Panc1 (cell line): ENCODE data around the gene ARL6IP4. TPM values are rescaled to one million over a fixed set of nuclear protein-coding genes. Genes with fewer than 3 reads are reported as not detected.

Experiments
- ATAC-seq: fragments of 200-7000 bp; cut with Tn5 transposase; 2 replicates; pipeline ENCODE4 v1.9.1; 2020; ENCODE audit warnings: mild to moderate bottlenecking, moderate library complexity
- BruUV-seq: library from RNA; stranded (reverse); fragments of 400-500 nt; replicated peaks from 2 replicates; lab custom pipeline; 2021; lab: Mats Ljungman, UMichigan
- CTCF ChIA-PET: fragments of 300-600 bp; sonication (Branson Sonifier 250); formaldehyde crosslinking; loops from one replicate; lab custom pipeline; 2022; ENCODE audit warnings: antibody characterized with exemption; lab: Charles Lee
- POLR2A ChIA-PET: fragments of 300-600 bp; sonication (Branson Sonifier 250); formaldehyde crosslinking; loops from one replicate; lab custom pipeline; 2022; ENCODE audit warnings: antibody characterized with exemption; lab: Charles Lee
- DNase-seq: peaks from one replicate; pipeline ENCODE4 v3.0.0-alpha.2; 2010; ENCODE audit warnings: low read depth, low spot score
- H3K27ac ChIP-seq: 2 replicates; pipeline ENCODE4 v1.5.1; 2011; ENCODE audit warnings: mild to moderate bottlenecking, low read length, inconsistent platforms
- H3K27me3 ChIP-seq: fragments of 200-500 bp; sonication (Bioruptor generic); 2 replicates; pipeline ENCODE4 v1.6.0; 2014; ENCODE audit warnings: low read length, inconsistent platforms; ENCODE audit not compliant: control insufficient read depth, insufficient read depth
- H3K36me3 ChIP-seq: fragments of 200-500 bp; sonication (Bioruptor generic); 2 replicates; pipeline ENCODE4 v1.5.1; 2014; ENCODE audit warnings: inconsistent platforms, mild to moderate bottlenecking, low read length, moderate library complexity; ENCODE audit not compliant: control insufficient read depth, insufficient read depth
- H3K4me1 ChIP-seq: 2 replicates; pipeline ENCODE4 v1.5.1; 2011; ENCODE audit warnings: inconsistent platforms, mild to moderate bottlenecking, low read length, moderate library complexity; ENCODE audit not compliant: control insufficient read depth, insufficient read depth
- H3K4me3 ChIP-seq, 2 experiments: 2 replicates each; pipeline ENCODE4 v1.5.1; 2011 to 2012; ENCODE audit warnings: low read depth in 2 of 2, low read length in 2 of 2, mild to moderate bottlenecking in 2 of 2, inconsistent platforms in 1 of 2, moderate library complexity in 1 of 2
- H3K9me3 ChIP-seq: fragments of 200-500 bp; sonication (Bioruptor generic); 2 replicates; pipeline ENCODE4 v1.5.1; 2014; ENCODE audit warnings: low read depth, mild to moderate bottlenecking, inconsistent platforms, low read length, moderate library complexity; ENCODE audit not compliant: control insufficient read depth, insufficient read depth
- POLR2AphosphoS5 ChIP-seq: IDR thresholded peaks from 2 replicates; pipeline ENCODE4 v1.6.1; 2012; ENCODE audit warnings: mild to moderate bottlenecking, low read depth, low read length, moderate library complexity
- SIN3A ChIP-seq: IDR thresholded peaks from 2 replicates; pipeline ENCODE4 v1.6.1; 2012; ENCODE audit warnings: low read depth, mild to moderate bottlenecking, low read length, moderate library complexity, borderline replicate concordance; ENCODE audit not compliant: insufficient read depth
- TCF7L2 ChIP-seq: IDR thresholded peaks from 2 replicates; pipeline ENCODE4 v1.6.1; 2011; ENCODE audit warnings: mild to moderate bottlenecking, low read depth, low read length, inconsistent platforms
- in situ Hi-C: cut with HindIII; loops from 2 replicates; pipeline ENCODE4 v1.10.0; 2016; ENCODE audit warnings: low sequenced_read_pairs, low pct_unique_long_range_greater_than_20kb
- intact Hi-C: fragments of 100-400 bp; cut with micrococcal nuclease; formaldehyde crosslinking; loops from one replicate; pipeline ENCODE4 v1.10.0; 2022; ENCODE audit not compliant: unreplicated experiment
- total RNA-seq: library from RNA; stranded (reverse); gene quantifications from one replicate; pipeline ENCODE4 v1.2.1, GENCODE V29; 2021; ENCODE audit not compliant: unreplicated experiment
- TF ChIP-seq, protein P1 (sequence below): fragments of 450-650 bp; IDR thresholded peaks from 2 replicates; pipeline ENCODE4 v1.5.1; 2017; ENCODE audit warnings: mild to moderate bottlenecking
- TF ChIP-seq, protein P2 (sequence below), 2 experiments: IDR thresholded peaks; 2 replicates each; pipeline ENCODE4 v1.6.1; 2011 to 2012; ENCODE audit warnings: low read depth in 2 of 2, control low read depth in 1 of 2, low read length in 1 of 2, mild to moderate bottlenecking in 1 of 2, moderate library complexity in 1 of 2; ENCODE audit not compliant: insufficient read depth in 1 of 2

ARL6IP4 gene
- total RNA-seq, 1 experiment from 2014 or later: 184 TPM

DNA sequence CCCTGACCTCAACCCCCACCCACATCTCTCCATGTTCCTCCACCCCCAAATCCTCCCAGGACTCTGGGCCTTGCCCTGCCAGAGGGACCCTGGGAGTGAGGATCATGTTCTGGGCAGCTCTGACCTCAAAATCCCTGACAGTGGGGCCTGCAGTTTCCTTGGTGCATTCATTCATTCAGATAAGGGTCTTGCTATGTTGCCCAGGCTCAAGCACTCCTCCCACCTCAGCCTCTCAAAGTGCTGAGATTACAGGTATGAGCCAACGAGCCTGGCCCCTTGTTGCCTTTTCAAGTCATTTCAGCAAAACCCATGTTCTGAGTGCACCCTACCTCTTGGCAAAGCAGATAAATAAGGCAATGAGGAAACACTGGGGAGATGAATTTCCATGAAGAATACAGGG lies 29.6 kb downstream of the ARL6IP4 start:
- CTCF ChIA-PET: no interaction called here
- ATAC-seq: no peak
- Histone ChIP-seq H3K4me1 (no peaks in the 10 kb centered on the region), H3K27ac (no peak overlapping the region), H3K4me3 (no peak overlapping the region), H3K27me3 (no peaks in the 10 kb centered on the region), H3K9me3 (no peaks in the 10 kb centered on the region), H3K36me3 (no peaks in the 10 kb centered on the region)
- in situ Hi-C loops: no loop called here
- BruUV-seq: no TSS peak
- TF ChIP-seq, protein P1, sequence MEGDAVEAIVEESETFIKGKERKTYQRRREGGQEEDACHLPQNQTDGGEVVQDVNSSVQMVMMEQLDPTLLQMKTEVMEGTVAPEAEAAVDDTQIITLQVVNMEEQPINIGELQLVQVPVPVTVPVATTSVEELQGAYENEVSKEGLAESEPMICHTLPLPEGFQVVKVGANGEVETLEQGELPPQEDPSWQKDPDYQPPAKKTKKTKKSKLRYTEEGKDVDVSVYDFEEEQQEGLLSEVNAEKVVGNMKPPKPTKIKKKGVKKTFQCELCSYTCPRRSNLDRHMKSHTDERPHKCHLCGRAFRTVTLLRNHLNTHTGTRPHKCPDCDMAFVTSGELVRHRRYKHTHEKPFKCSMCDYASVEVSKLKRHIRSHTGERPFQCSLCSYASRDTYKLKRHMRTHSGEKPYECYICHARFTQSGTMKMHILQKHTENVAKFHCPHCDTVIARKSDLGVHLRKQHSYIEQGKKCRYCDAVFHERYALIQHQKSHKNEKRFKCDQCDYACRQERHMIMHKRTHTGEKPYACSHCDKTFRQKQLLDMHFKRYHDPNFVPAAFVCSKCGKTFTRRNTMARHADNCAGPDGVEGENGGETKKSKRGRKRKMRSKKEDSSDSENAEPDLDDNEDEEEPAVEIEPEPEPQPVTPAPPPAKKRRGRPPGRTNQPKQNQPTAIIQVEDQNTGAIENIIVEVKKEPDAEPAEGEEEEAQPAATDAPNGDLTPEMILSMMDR: no peak
- TF ChIP-seq, protein P2, sequence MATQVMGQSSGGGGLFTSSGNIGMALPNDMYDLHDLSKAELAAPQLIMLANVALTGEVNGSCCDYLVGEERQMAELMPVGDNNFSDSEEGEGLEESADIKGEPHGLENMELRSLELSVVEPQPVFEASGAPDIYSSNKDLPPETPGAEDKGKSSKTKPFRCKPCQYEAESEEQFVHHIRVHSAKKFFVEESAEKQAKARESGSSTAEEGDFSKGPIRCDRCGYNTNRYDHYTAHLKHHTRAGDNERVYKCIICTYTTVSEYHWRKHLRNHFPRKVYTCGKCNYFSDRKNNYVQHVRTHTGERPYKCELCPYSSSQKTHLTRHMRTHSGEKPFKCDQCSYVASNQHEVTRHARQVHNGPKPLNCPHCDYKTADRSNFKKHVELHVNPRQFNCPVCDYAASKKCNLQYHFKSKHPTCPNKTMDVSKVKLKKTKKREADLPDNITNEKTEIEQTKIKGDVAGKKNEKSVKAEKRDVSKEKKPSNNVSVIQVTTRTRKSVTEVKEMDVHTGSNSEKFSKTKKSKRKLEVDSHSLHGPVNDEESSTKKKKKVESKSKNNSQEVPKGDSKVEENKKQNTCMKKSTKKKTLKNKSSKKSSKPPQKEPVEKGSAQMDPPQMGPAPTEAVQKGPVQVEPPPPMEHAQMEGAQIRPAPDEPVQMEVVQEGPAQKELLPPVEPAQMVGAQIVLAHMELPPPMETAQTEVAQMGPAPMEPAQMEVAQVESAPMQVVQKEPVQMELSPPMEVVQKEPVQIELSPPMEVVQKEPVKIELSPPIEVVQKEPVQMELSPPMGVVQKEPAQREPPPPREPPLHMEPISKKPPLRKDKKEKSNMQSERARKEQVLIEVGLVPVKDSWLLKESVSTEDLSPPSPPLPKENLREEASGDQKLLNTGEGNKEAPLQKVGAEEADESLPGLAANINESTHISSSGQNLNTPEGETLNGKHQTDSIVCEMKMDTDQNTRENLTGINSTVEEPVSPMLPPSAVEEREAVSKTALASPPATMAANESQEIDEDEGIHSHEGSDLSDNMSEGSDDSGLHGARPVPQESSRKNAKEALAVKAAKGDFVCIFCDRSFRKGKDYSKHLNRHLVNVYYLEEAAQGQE (IDR thresholded peaks at IDR 0.05; ENCODE audit: insufficient read depth in 1 of 2, low read depth in 2 of 2, low read length in 1 of 2): no peak
- TF ChIP-seq POLR2AphosphoS5 (no peak), TCF7L2 (no peak), SIN3A (no peak)
- no peak for DNase-seq
- intact Hi-C loops: no loop called here
- POLR2A ChIA-PET: no interaction called here

GRCh38 chr12:123010681-123011080 lies 30.2 kb downstream of the ARL6IP4 start:
- Histone ChIP-seq H3K27me3 (no peaks in the 10 kb centered on the region), H3K4me3 (no peak overlapping the region), H3K36me3 (no peaks in the 10 kb centered on the region), H3K9me3 (no peaks in the 10 kb centered on the region), H3K27ac (no peak overlapping the region), H3K4me1 (no peaks in the 10 kb centered on the region)
- ChIA-PET CTCF (no interaction called here), POLR2A (no interaction called here)
- peak; percentile 51 for ATAC-seq
- no peak for DNase-seq
- in situ Hi-C loops: no loop called here
- intact Hi-C loops: no loop called here
- BruUV-seq: no TSS peak
- TF ChIP-seq, protein P1: no peak
- no peak for TF ChIP-seq SIN3A
- TF ChIP-seq, protein P2 (IDR thresholded peaks at IDR 0.05; ENCODE audit: insufficient read depth in 1 of 2, low read depth in 2 of 2, low read length in 1 of 2): no peak
- TF ChIP-seq TCF7L2: no peak
- no peak for TF ChIP-seq POLR2AphosphoS5
